H1 (cell line): ENCODE results near the gene KRT10. TPM values are rescaled to one million over a fixed set of nuclear protein-coding genes. Genes with fewer than 3 reads are reported as not detected.

Source experiments
- BCL11A ChIP-seq, 2 experiments: IDR thresholded peaks; one replicate each; pipeline ENCODE4 v1.6.1; 2011; ENCODE audit warnings: low read depth in 2 of 2, low read length in 2 of 2, mild to moderate bottlenecking in 2 of 2
- CHD1 ChIP-seq: IDR thresholded peaks from 2 replicates; pipeline ENCODE4 v1.6.1; 2012; ENCODE audit warnings: low read depth, low read length, improper control_type of control experiment
- CREB1 ChIP-seq: IDR thresholded peaks from 2 replicates; pipeline ENCODE4 v1.6.1; 2012; ENCODE audit warnings: inconsistent platforms
- EZH2 ChIP-seq: fragments of 200-600 bp; sonication (generic); IDR thresholded peaks from 2 replicates; pipeline ENCODE4 v1.7.1; 2012; ENCODE audit warnings: low read depth, mild to moderate bottlenecking, moderate library complexity, low read length, inconsistent platforms; ENCODE audit not compliant: severe bottlenecking
- JUND ChIP-seq: IDR thresholded peaks from 2 replicates; pipeline ENCODE4 v1.6.1; 2011; ENCODE audit warnings: mild to moderate bottlenecking, improper control_type of control experiment, low read length
- POU5F1 ChIP-seq: IDR thresholded peaks from 2 replicates; pipeline ENCODE4 v1.6.1; 2011; ENCODE audit warnings: low read depth, mild to moderate bottlenecking, low read length, moderate library complexity
- polyA plus RNA-seq, 7 experiments: library from polyadenylated mRNA; depleted of rRNA in 3 of 7; stranded (reverse) in 5 of 7; unstranded in 2 of 7; fragments of >200 nt in 5 of 7; fragments of 200-250 nt in 2 of 7; gene quantifications; 1 replicate in 5 of 7; 2 replicates in 1 of 7; 4 replicates in 1 of 7; pipeline versions ENCODE4 v1.2.1 to v1.2.3, GENCODE V29; 2011 to 2013; ENCODE audit warnings: missing spikeins in 2 of 7, mixed read lengths in 2 of 7
- total RNA-seq: library from RNA; stranded (reverse); fragmentation: NEBNext Ultra II Directional; extraction: Animal tissue kit (Norgen Biotek cat#: 25700); gene quantifications from 2 replicates; pipeline ENCODE4 v1.2.1, GENCODE V29; 2021

Gene KRT10
- total and polyA plus RNA-seq, 2 of the 8 experiments (the other 6 are each of a cell fraction or from before 2014, with no cell fraction given), result 3.5 to 39.4 TPM

GRCh38 chr17:40813804-40814203, 8.6 kb downstream of the KRT10 start (continued):
- TF ChIP-seq BCL11A (IDR thresholded peaks at IDR 0.05; ENCODE audit: low read depth in 2 of 2, low read length in 2 of 2), result no peak
- no peak for TF ChIP-seq CREB1
- TF ChIP-seq CHD1, result no peak
- no peak for TF ChIP-seq POU5F1
- TF ChIP-seq EZH2, result no peak
- no peak for TF ChIP-seq JUND
